Fibroblast of the aortic adventitia (primary cell): ENCODE results near the gene RANBP3. TPM values are rescaled to one million over a fixed set of nuclear protein-coding genes. Genes with fewer than 3 reads are reported as not detected.
"Not testable (repeated sequence)": the region's sequence is repeated elsewhere in the genome, so short reads cannot be mapped to it uniquely, and the experiment has no call there.

Experiments used
- DNase-seq: peaks from one replicate; pipeline ENCODE4 v3.0.0-alpha.2; 2010; ENCODE audit warnings: low read depth
- H3K4me3 ChIP-seq: 2 replicates; pipeline ENCODE4 v1.5.1; 2011; ENCODE audit warnings: low read depth, mild to moderate bottlenecking, control low read depth, low read length, moderate library complexity
- total RNA-seq: library from RNA; depleted of rRNA; stranded (reverse); fragments of >200 nt; gene quantifications from 2 replicates; pipeline ENCODE4 v1.2.3, GENCODE V29; 2012; ENCODE audit warnings: low replicate concordance
- TF ChIP-seq, protein P1 (sequence below): IDR thresholded peaks from 2 replicates; pipeline ENCODE4 v1.5.1; 2011; ENCODE audit warnings: mild to moderate bottlenecking, low read length, control low read depth, inconsistent platforms; ENCODE audit not compliant: insufficient read depth

RANBP3 gene
- total RNA-seq, 1 donor = 58.0 TPM

DNA sequence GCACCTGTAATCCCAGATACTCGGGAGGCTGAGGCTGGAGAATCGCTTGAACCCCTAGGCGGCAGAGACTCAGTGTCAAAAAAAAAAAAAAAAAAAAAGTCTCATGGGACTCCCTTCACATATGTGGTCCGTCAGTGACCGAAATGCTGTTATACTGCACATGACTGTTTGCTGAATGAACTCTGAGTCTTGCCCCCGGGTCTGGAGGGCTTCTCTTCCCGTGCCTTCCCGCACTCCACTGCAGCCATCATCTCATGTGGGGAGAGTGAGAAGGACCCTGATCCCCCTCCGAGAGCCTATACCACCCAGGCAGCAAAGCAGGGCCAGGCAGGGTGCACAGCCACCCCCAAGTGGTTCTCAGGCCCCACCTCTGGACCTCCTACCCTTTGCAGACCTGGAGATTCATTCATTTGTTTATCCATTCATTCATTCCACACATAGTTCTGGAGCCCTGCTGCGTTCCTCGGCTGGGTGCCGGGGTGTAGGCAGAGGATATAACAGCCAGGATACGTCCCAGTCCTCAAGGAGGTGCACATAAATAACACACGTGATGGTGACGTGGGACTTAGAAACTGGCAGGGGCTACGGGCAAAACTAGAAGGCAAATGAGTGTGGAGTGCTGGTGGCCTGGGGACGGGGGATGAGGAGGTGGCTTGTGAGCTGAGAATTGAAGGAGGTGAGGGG is 88.5 kb downstream of the RANBP3 start:
- TF ChIP-seq, protein P1, sequence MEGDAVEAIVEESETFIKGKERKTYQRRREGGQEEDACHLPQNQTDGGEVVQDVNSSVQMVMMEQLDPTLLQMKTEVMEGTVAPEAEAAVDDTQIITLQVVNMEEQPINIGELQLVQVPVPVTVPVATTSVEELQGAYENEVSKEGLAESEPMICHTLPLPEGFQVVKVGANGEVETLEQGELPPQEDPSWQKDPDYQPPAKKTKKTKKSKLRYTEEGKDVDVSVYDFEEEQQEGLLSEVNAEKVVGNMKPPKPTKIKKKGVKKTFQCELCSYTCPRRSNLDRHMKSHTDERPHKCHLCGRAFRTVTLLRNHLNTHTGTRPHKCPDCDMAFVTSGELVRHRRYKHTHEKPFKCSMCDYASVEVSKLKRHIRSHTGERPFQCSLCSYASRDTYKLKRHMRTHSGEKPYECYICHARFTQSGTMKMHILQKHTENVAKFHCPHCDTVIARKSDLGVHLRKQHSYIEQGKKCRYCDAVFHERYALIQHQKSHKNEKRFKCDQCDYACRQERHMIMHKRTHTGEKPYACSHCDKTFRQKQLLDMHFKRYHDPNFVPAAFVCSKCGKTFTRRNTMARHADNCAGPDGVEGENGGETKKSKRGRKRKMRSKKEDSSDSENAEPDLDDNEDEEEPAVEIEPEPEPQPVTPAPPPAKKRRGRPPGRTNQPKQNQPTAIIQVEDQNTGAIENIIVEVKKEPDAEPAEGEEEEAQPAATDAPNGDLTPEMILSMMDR = no peak
- H3K4me3 ChIP-seq = no peak overlapping the region
- peak; percentile 43 for DNase-seq

- DNase-seq, H3K4me3 ChIP-seq: not testable (repeated sequence)
Measured at GRCh38 chr19:5884065-5884811, 93.7 kb downstream of the RANBP3 start.

DNA sequence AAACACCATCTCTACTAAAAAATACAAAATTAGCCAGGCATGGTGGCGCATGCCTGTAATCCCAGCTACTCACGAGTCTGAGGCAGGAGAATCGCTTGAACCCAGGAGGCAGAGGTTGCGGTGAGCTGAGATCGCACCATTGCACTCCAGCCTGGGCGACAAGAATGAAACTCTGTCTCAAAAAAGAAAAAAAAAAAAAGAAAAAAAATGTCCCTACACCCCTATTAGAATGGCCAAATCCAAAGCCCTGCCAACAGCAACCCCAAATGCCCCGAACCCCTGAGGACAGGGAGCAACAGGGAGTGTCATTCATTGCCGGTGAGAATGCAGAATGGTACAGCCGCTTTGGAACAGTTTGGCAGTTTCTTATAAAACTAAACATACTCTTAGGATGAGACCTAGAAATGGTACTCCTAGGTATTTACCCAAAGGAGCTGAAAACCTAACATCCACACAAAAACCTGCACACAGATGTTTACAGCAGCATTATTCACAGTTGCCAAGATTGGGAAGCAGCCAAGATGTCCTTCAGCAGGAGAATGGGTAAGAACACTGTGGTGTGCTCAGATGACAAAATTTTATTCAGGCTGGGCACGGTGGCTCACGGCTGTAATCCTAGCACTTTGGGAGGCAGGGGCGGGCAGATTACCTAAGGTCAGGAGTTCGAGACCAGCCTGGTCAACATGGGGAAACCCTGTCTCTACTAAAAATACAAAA is 94.6 kb downstream of the RANBP3 start:
- DNase-seq = peak; percentile 25

DNA sequence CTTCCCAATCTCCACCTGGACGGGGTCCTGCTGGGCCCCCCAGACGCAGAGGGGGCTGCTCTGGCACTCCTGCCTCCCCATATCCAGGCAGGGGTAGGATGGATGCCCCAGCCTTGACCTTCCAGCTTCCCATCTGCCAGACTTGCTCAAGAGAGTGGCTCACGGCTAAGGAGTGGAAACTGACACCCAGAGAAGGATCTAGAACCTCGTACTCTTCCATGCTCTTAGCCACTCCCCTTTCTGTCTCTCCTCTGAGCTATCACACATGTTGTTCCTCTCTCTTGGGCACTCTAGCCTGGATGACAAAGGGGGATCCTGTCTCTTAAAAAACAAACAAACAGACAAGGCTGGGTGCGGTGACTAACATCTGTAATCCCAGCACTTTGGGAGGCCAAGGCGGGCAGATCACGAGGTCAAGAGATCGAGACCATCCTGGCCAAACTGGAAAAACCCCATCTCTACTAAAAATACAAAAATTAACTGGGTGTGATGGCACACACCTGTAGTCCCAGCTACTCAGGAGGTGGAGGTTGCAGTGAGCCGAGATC is 95.4 kb downstream of the RANBP3 start:
- DNase-seq = no peak
- H3K4me3 ChIP-seq = no peak overlapping the region
- TF ChIP-seq, protein P1 = no peak

More for the DNA sequence above, 94.6 kb downstream of the RANBP3 start:
- not testable (repeated sequence) for H3K4me3 ChIP-seq

DNA sequence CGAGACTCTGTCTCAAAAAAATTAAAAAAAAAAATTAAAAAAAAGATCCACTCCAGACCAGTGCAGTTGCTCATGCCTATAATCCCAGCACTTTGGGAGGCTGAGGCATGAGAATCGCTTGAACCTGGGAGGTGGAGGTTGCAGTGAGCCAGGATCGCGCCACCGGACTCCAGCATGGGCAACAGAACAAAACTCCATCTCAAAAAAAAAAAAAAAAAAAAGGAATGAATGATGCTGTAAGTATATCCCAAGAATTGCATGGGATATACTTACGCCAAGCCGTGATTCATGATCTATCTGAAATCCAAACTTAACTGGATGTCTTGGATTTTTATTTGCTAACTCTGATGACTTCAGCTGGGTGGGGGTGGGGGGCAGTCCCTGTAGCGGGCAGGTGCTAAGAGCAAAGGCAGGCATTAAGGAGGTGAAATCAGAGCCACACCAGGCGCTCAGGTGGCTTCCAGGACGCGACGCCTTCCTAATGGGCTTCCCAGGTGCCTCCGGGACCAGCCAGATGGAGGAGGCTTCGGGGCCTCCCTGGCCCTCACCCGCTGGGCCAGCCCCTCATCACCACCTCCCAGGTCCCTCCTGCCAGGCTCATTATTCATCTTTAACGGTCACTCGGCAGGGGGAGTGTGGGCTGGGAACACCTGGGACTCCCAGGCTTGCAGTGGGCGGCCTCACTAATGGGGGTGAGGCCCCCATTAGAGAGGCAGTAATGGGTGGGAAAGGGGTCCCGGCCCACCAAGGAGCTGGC is 96.2 kb downstream of the RANBP3 start:
- TF ChIP-seq, protein P1 = no peak
- no peak overlapping the region for H3K4me3 ChIP-seq
- DNase-seq = no peak

DNA sequence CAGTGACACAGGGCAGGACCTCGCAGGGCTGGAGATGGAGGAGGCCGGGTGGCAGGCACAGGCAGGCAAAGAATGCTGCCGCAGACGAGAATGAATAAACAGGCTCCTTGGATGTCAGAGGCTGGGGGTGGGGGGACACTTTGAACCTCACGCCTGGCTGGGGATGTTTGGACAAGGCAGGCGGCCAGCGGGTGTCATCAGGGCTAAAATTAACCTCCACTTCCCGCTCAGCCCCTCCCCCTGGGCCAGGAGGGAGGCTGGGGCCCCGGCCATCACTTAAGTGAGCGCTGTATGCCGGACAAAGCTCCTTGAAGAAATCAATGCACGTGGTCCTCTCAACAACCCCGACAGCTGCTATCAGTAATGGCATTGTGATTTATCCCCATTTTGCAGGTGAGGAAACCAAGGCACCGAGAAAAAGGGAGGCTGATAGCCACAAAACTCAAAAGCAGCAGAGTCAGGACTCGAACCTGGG is 97.3 kb downstream of the RANBP3 start:
- TF ChIP-seq, protein P1 = no peak
- no peak overlapping the region for H3K4me3 ChIP-seq
- DNase-seq = peak; percentile 80

DNA sequence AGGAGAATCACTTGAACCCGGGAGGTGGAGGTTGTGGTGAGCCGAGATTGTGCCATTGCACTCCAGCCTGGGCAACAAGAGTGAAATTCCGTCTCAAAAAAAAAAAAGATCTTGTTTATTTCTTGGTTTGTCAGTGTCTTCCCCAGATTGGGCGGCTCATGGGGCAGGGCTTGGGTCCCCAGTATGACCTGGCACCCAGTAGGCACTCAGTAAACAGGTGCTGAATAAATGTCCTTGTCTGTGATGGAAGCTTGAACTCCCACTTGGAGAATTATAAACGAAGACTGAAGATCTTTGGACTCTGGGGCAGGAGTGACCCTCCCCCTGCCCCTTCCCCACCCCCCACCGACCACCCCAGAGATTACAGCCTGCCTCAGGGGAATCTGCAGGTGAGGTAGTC is 97.7 kb downstream of the RANBP3 start:
- no peak overlapping the region for H3K4me3 ChIP-seq
- DNase-seq = no peak
- TF ChIP-seq, protein P1 = no peak
